ENCODE measurements around the gene CFL2.
"Not testable (repeated sequence)": the region's sequence is repeated elsewhere in the genome, so short reads cannot be mapped to it uniquely, and the experiment has no call there.

CFL2 gene

GRCh38 chr14:34714320-34715126 is at the start of gene CFL2:
Gene CFL2, minus strand, starts transcription at chr14:34714593. Its CDS starts 53 bp downstream, at chr14:34714540.
- peak; percentile 29 to 94 (median 87) for DNase-seq

GRCh38 chr14:34755215-34755614 is 40.8 kb upstream of the CFL2 start:
- DNase-seq: no peak

DNA sequence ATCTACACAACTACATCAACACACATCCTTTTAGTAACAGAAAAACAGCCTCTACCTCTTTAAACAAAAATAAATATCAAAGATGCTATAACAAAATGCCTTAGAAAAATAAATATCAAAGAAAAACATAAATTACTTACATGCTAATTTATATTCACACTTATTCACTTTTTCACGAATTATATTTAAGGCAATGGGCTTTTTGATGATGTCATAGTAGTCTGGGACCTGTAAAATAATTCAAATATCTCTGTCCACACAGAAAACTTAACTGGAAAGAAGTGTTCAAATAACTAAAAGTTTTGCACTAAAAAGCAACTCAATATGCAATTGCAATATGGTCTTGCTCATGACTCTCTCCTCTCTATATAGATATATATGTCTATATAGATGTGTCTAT is 40.3 kb upstream of the CFL2 start:
- no peak for DNase-seq

GRCh38 chr14:34750670-34751069 is 36.3 kb upstream of the CFL2 start:
- no peak for DNase-seq

DNA sequence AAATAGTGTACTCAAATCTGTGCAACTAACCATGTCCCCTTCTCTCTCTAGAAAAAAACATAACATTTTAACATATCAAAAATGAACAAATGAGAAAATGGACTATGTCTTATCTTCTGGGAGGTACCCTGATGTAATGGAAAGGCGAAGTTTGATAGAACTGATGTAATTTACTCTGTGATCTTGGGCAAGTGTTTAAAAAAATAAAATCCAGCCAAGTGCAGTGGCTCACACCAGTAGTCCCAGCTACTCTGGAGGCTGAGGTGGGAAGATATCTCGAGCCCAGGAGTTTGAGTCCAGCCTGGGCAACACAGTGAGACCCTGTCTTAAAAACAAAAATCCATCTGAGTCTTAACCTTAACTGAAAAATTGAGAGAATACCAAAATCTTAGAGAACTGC is 35.8 kb upstream of the CFL2 start:
- no peak for DNase-seq

- DNase-seq: no peak
Observed at GRCh38 chr14:34749408-34749807, 35.0 kb upstream of the CFL2 start.

- no peak for DNase-seq
Observed at GRCh38 chr14:34742270-34743115, 28.1 kb upstream of the CFL2 start.

DNA sequence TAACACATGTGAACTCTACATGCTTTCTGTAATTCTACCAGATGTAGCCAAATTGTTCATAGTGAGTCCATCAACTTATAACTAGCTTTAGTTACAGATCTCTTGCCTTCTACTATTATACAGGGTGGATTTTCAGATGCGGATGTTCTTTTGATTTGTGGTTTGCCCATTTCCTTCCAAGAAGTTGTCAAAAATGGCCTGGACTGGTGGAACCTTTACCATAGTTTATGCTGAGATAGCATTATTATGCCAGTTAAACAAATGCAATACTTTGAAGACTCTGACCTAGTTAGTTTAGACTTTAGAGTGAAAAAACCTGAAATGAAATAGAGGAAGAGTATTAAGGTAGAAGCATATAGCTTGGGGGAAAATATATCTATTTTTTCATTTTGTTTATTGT is 27.4 kb upstream of the CFL2 start:
- DNase-seq: no peak

- DNase-seq: not testable (repeated sequence)
Observed at GRCh38 chr14:34740139-34740538, 25.7 kb upstream of the CFL2 start.

- not testable (repeated sequence) for DNase-seq
Observed at GRCh38 chr14:34737079-34737478, 22.7 kb upstream of the CFL2 start.

- DNase-seq: no peak
Observed at GRCh38 chr14:34733245-34733644, 18.9 kb upstream of the CFL2 start.

DNA sequence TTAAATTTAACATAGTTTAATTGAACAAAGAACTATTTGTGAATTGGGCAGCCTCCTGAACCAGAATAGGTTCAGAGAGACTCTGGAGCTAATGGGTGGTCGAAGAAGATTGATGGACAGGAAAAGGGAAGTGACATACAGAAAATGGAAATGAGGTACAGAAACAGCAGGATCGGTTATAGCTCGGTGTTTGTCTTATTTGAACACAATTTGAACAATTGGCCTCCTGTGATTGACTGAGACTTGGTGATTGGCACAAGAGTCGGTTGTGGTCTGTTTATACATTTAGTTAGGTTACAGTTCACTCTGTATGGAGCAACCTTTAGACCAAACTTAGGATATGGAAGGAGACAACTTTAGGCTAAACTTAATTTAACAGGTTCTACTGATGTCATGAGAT is 18.4 kb upstream of the CFL2 start:
- no peak for DNase-seq

DNA sequence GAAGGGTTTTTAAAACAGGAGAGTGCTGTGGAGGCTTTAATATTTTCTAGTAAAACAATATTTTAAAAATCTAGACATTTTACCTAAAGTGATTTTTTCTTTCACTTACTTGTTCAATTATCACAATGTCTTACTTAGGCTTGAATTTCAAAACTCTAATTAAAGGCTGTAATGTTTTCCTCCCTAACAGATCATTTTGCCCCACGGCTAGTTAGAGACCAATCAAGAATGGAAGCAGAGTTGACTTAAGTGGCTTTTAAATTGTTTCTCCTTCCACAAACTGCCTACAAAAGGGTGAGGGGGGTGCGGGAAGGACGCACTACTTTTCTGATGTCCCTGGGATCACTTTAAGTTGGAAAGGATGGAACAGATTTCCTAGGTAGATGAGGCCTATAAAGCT is 9.5 kb upstream of the CFL2 start:
- DNase-seq: no peak

DNA sequence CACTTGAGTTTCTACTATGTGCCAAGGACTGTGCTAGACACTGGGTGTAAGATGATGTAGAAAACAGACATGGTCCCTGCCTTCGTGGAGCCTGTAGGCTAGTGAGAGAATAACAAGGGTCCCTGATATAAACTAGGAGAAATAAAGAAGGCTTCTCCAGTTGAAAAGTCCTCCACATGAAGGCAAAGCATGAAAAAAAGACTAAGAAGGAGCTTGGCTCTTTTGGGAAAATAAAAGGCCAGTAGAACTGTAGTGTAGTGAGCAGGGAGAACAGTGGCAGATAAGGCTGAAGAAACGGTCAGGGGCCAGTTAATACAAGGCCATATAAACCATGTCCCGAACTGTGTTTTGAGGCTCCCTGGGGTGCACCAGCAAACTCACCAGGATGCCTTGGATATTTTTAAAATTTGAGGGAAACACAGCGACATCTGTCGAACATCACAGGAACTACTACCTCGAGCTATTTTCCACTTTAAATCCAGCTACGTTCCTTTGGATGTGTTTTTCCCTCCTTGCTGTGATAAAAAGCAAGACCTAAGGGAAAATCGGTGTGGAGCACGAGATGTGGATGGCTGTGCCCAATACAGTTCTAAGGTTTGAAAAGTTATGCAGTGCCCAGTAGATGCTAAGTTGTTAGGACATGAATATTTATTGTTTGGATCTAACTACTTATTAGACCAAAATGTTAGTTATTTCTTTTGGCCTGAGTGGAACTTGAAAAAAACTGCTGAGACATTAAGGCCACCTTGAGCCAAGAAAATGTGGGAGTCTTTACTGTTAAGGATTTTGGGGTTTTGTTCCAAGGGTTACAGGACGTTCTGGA is 8.5 kb upstream of the CFL2 start:
- DNase-seq: peak in 31 of 58 donors; percentile 1 to 61 (median 28)

DNA sequence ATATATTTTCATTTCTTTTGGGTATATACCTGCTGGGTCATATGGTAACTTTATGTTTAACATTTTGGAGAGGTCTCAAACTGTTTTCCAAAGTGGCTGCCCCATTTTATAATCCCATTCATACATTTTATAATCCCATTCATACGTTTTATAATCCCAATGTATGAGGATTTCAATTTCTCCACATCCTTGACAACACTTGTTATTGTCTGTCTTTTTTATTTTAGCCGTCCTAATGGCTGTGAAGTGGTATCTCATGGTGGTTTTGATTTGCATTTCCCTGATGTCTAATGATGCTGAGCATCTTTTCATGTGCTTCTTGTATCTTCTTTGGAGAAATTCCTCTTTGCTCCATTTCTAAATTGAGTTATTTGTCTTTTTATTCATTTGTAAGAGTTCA is 6.7 kb upstream of the CFL2 start:
- no peak for DNase-seq

GRCh38 chr14:34718750-34719304 is 4.4 kb upstream of the CFL2 start:
- DNase-seq: no peak

GRCh38 chr14:34715127-34715863 is 902 bp upstream of the CFL2 start:
- no peak for DNase-seq

GRCh38 chr14:34713681-34714319 is 593 bp downstream of the CFL2 start:
- DNase-seq: peak in 13 of 58 donors; percentile 11 to 58 (median 37)

DNA sequence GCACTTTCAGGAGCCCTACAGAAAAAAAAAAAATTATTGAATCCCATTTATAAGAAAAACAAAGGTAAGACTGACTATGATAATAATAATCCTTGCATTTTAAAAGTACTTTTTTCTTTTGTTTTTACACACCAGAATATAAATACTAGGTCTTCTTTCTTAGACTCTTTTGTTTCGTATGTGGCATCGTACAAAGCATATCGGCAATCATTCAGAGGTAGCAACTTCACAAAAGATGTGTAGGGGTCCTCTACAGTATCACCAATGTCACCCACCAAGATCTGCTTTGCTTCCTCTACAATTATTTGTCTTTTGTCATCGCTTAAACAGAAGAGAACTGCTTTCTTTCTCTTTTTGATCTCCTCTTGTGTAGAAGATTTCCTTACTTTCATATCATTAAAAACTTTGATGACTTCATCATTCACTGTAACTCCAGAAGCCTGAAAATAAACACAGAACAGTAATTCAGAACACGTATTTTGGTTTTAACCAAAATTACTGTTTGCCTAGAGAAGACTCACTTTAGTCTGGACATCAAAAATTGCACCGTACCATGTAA is 1.2 kb downstream of the CFL2 start:
- DNase-seq: no peak
